Keratinocyte (primary cell): ENCODE results near the gene RNF157.
"Not testable (repeated sequence)": the region's sequence is repeated elsewhere in the genome, so short reads cannot be mapped to it uniquely, and the experiment has no call there.

ENCODE experiments used
- CTCF ChIP-seq, 3 experiments: IDR thresholded peaks in 1 of 3; conservative IDR thresholded peaks in 1 of 3; optimal IDR thresholded peaks in 1 of 3; 2 replicates in 2 of 3; 3 replicates in 1 of 3; pipeline versions ENCODE3 to v1.5.1; 2011; ENCODE audit warnings: low read length in 3 of 3, mild to moderate bottlenecking in 3 of 3, moderate library complexity in 2 of 3, control low read depth in 1 of 3, inconsistent platforms in 1 of 3; ENCODE audit not compliant: insufficient read depth in 2 of 3; ENCODE audit errors: extremely low read depth in 1 of 3
- EZH2 ChIP-seq: IDR thresholded peaks from one replicate; pipeline ENCODE4 v1.6.1; 2012; ENCODE audit warnings: inconsistent platforms, mild to moderate bottlenecking, low read length, moderate library complexity

- TF ChIP-seq CTCF (optimal IDR thresholded peaks at IDR 0.05 in 1 of 3, IDR thresholded peaks at IDR 0.05 in 1 of 3, conservative IDR thresholded peaks at IDR 0.05 in 1 of 3; ENCODE audit: extremely low read depth in 1 of 3, insufficient read depth in 2 of 3, low read length in 3 of 3); EZH2: not testable (repeated sequence)
These were observed 53.5 kb downstream of the RNF157 start for GRCh38 chr17:76186774-76187173.
